Testis (tissue), 2 donors: ENCODE data around the gene AHDC1.

Experiments
- CTCF ChIP-seq, 3 experiments: fragments of 450-650 bp in 2 of 3; fragments of 200-600 bp in 1 of 3; sonication (generic) in 1 of 3; IDR thresholded peaks; one replicate each; pipeline ENCODE4 v1.5.1; 2016 to 2019; ENCODE audit warnings: antibody characterized with exemption in 3 of 3, mild to moderate bottlenecking in 2 of 3, moderate library complexity in 1 of 3
- POLR2A ChIP-seq: fragments of 450-650 bp; IDR thresholded peaks from one replicate; pipeline ENCODE4 v1.6.1; 2017; ENCODE audit warnings: antibody characterized with exemption, mild to moderate bottlenecking, moderate library complexity

DNA sequence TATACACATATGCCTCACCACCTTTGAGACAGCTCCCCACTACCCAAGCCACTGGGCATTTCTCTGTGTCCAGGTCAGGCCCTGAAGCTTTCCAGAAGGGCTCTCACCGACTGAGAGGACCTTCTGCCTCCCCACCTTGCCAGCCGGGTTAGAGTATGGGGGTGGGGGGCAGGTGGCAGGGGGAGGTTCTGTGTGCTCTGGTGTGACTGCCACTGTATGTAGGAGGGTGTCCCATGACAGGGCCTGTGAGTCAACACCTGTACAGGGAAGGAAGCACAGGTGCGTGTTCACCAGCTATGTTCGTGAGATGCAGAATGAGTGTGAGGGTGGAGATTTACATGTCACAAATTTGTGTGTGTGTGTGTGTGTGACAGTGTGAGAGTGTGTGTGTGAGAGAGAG lies 7.0 kb downstream of the AHDC1 start:
- TF ChIP-seq CTCF (IDR thresholded peaks at IDR 0.05) (no peak), POLR2A (no peak)
